K562 (cell line): Measurements from ENCODE around the gene VDAC1.

Source experiments
- ATF6 ChIP-seq: sonication (generic); formaldehyde crosslinking; IDR thresholded peaks from 2 replicates; pipeline ENCODE4 v1.4.0; 2020; ENCODE audit warnings: mild to moderate bottlenecking, missing genetic modification reagents
- ELF1 ChIP-seq: fragments of 200-800 bp; sonication (Bioruptor generic); IDR thresholded peaks from 2 replicates; pipeline ENCODE4 v1.6.1; 2016; ENCODE audit warnings: missing genetic modification characterization, missing compliant biosample characterization
- GABPA ChIP-seq: fragments of 200-800 bp; sonication (Bioruptor generic); conservative IDR thresholded peaks from 2 replicates; pipeline ENCODE4 v1.6.1; 2016; ENCODE audit warnings: low read depth, missing genetic modification characterization, missing compliant biosample characterization
- HDAC1 ChIP-seq, 2 experiments: fragments of 450-650 bp; IDR thresholded peaks; 2 replicates each; pipeline ENCODE4 v1.6.1; 2016 to 2017; ENCODE audit warnings: inconsistent platforms in 1 of 2, mild to moderate bottlenecking in 1 of 2, moderate library complexity in 1 of 2
- PREB ChIP-seq: sonication (generic); formaldehyde crosslinking; IDR thresholded peaks from 2 replicates; pipeline ENCODE4 v1.8.1; 2023; ENCODE audit warnings: mild to moderate bottlenecking, missing genetic modification reagents
- RERE ChIP-seq: sonication (generic); formaldehyde crosslinking; IDR thresholded peaks from 2 replicates; pipeline ENCODE4 v1.8.0; 2023; ENCODE audit warnings: missing genetic modification reagents, mild to moderate bottlenecking, borderline replicate concordance
- ZNF184 ChIP-seq: sonication (generic); formaldehyde crosslinking; IDR thresholded peaks from 2 replicates; pipeline ENCODE4 v1.5.0; 2020; ENCODE audit warnings: missing genetic modification reagents
- TF ChIP-seq, protein P1 (sequence below), 3 experiments: IDR thresholded peaks in 2 of 3; conservative IDR thresholded peaks in 1 of 3; 2 replicates each; pipeline ENCODE4 v1.5.1; 2011 to 2012; ENCODE audit warnings: low read length in 3 of 3, mild to moderate bottlenecking in 3 of 3, control low read depth in 2 of 3, improper control_type of control experiment in 1 of 3, inconsistent platforms in 1 of 3, low read depth in 1 of 3, mixed read lengths in 1 of 3, moderate library complexity in 1 of 3; ENCODE audit not compliant: insufficient read depth in 2 of 3
- TF ChIP-seq, protein P2 (sequence below): sonication (generic); formaldehyde crosslinking; IDR thresholded peaks from 2 replicates; pipeline ENCODE4 v1.8.1; 2023; ENCODE audit warnings: mild to moderate bottlenecking, missing genetic modification reagents

DNA sequence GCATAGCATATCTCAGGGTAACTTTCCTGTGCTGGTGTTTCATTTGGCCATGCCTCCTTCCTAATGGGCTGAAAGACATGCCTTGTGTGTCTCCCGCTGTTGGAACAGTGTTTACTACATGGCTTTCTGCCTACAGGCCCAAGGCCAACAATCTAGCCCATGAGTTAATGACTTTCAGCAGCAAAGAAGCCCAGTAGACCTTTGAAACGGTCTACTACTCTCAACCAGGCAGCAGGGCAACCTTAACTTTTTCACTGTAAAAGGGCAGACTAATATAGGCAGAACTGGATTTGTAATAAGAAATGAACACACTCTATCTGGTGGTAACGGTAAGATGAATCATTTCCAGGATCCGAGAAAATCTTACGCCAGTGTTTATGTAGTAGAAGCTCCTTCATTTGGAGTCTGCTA lies 57.3 kb downstream of the VDAC1 start:
- no peak for TF ChIP-seq GABPA (tag)
- TF ChIP-seq, protein P1, sequence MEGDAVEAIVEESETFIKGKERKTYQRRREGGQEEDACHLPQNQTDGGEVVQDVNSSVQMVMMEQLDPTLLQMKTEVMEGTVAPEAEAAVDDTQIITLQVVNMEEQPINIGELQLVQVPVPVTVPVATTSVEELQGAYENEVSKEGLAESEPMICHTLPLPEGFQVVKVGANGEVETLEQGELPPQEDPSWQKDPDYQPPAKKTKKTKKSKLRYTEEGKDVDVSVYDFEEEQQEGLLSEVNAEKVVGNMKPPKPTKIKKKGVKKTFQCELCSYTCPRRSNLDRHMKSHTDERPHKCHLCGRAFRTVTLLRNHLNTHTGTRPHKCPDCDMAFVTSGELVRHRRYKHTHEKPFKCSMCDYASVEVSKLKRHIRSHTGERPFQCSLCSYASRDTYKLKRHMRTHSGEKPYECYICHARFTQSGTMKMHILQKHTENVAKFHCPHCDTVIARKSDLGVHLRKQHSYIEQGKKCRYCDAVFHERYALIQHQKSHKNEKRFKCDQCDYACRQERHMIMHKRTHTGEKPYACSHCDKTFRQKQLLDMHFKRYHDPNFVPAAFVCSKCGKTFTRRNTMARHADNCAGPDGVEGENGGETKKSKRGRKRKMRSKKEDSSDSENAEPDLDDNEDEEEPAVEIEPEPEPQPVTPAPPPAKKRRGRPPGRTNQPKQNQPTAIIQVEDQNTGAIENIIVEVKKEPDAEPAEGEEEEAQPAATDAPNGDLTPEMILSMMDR (IDR thresholded peaks at IDR 0.05 in 2 of 3, conservative IDR thresholded peaks at IDR 0.05 in 1 of 3; ENCODE audit: insufficient read depth in 2 of 3, low read depth in 1 of 3, low read length in 3 of 3): no peak
- TF ChIP-seq, protein P2, sequence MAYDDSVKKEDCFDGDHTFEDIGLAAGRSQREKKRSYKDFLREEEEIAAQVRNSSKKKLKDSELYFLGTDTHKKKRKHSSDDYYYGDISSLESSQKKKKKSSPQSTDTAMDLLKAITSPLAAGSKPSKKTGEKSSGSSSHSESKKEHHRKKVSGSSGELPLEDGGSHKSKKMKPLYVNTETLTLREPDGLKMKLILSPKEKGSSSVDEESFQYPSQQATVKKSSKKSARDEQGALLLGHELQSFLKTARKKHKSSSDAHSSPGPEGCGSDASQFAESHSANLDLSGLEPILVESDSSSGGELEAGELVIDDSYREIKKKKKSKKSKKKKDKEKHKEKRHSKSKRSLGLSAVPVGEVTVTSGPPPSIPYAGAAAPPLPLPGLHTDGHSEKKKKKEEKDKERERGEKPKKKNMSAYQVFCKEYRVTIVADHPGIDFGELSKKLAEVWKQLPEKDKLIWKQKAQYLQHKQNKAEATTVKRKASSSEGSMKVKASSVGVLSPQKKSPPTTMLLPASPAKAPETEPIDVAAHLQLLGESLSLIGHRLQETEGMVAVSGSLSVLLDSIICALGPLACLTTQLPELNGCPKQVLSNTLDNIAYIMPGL: no peak
- no peak for TF ChIP-seq RERE (CRISPR knock-in tag)
- TF ChIP-seq ATF6 (CRISPR knock-in tag): no peak
- no peak for TF ChIP-seq PREB
- TF ChIP-seq ZNF184: no peak
- no peak for TF ChIP-seq ELF1 (tag)
- no peak for TF ChIP-seq HDAC1 (IDR thresholded peaks at IDR 0.05)
